Keratinocyte (primary cell): ENCODE results near the gene OXCT1. TPM values are rescaled to one million over a fixed set of nuclear protein-coding genes. Genes with fewer than 3 reads are reported as not detected.

Experiments used
- DNase-seq: peaks from one replicate; pipeline ENCODE4 v3.0.0-alpha.2; 2011; ENCODE audit warnings: low read depth, missing footprints, low spot score
- FAIRE-seq: peaks from 2 replicates; lab custom pipeline; 2011; peaks lifted over from hg19 to GRCh38; lab: Jason Lieb, UNC
- H2AFZ ChIP-seq: 2 replicates; pipeline ENCODE4 v1.6.0; 2012; ENCODE audit warnings: low read length, control low read depth, inconsistent platforms; ENCODE audit not compliant: control insufficient read depth
- H3K27ac ChIP-seq: 2 replicates; pipeline ENCODE4 v1.5.1; 2011; ENCODE audit warnings: low read length; ENCODE audit not compliant: control insufficient read depth, insufficient read depth
- H3K27me3 ChIP-seq: 3 replicates; pipeline ENCODE4 v1.6.0; 2011; ENCODE audit warnings: low read length; ENCODE audit not compliant: control insufficient read depth, insufficient read depth; ENCODE audit errors: extremely low read depth
- H3K36me3 ChIP-seq, 2 experiments: 2 replicates in 1 of 2; 3 replicates in 1 of 2; pipeline ENCODE4 v1.5.1; 2011; ENCODE audit warnings: low read length in 2 of 2, mild to moderate bottlenecking in 1 of 2; ENCODE audit not compliant: control insufficient read depth in 2 of 2, insufficient read depth in 2 of 2; ENCODE audit errors: extremely low read depth in 1 of 2
- H3K4me1 ChIP-seq: 3 replicates; pipeline ENCODE4 v1.5.1; 2011; ENCODE audit warnings: low read length; ENCODE audit not compliant: control insufficient read depth, insufficient read depth; ENCODE audit errors: extremely low read depth
- H3K4me2 ChIP-seq: 3 replicates; pipeline ENCODE4 v1.6.0; 2011; ENCODE audit warnings: low read depth, low read length; ENCODE audit not compliant: control insufficient read depth, insufficient read depth; ENCODE audit errors: extremely low read depth
- H3K4me3 ChIP-seq, 3 experiments: fragments of 200-600 bp in 1 of 3; sonication (generic) in 1 of 3; 2 replicates in 2 of 3; 3 replicates in 1 of 3; pipeline ENCODE4 v1.5.1; 2011 to 2016; ENCODE audit warnings: low read length in 3 of 3, mild to moderate bottlenecking in 3 of 3, control low read depth in 2 of 3, inconsistent platforms in 1 of 3, low read depth in 1 of 3, mixed read lengths in 1 of 3, mixed run types in 1 of 3, moderate library complexity in 1 of 3; ENCODE audit not compliant: control insufficient read depth in 2 of 3, insufficient read depth in 2 of 3; ENCODE audit errors: extremely low read depth in 1 of 3
- H3K79me2 ChIP-seq: 2 replicates; pipeline ENCODE4 v1.6.0; 2012; ENCODE audit warnings: low read length; ENCODE audit not compliant: control insufficient read depth, insufficient read depth
- H3K9ac ChIP-seq: 3 replicates; pipeline ENCODE4 v1.6.0; 2011; ENCODE audit warnings: low read length; ENCODE audit not compliant: control insufficient read depth, insufficient read depth; ENCODE audit errors: extremely low read depth
- H3K9me1 ChIP-seq: 3 replicates; pipeline ENCODE4 v1.6.0; 2011; ENCODE audit warnings: low read length; ENCODE audit not compliant: control insufficient read depth, insufficient read depth; ENCODE audit errors: extremely low read depth
- H3K9me3 ChIP-seq: 2 replicates; pipeline ENCODE4 v1.5.1; 2012; ENCODE audit warnings: low read depth, low read length; ENCODE audit not compliant: control insufficient read depth
- H4K20me1 ChIP-seq: 3 replicates; pipeline ENCODE4 v1.6.0; 2011; ENCODE audit warnings: low read length; ENCODE audit not compliant: control insufficient read depth, insufficient read depth; ENCODE audit errors: extremely low read depth
- CTCF ChIP-seq, 3 experiments: IDR thresholded peaks in 1 of 3; conservative IDR thresholded peaks in 1 of 3; optimal IDR thresholded peaks in 1 of 3; 2 replicates in 2 of 3; 3 replicates in 1 of 3; pipeline versions ENCODE3 to v1.5.1; 2011; ENCODE audit warnings: low read length in 3 of 3, mild to moderate bottlenecking in 3 of 3, moderate library complexity in 2 of 3, control low read depth in 1 of 3, inconsistent platforms in 1 of 3; ENCODE audit not compliant: insufficient read depth in 2 of 3; ENCODE audit errors: extremely low read depth in 1 of 3
- EZH2 ChIP-seq: IDR thresholded peaks from one replicate; pipeline ENCODE4 v1.6.1; 2012; ENCODE audit warnings: inconsistent platforms, mild to moderate bottlenecking, low read length, moderate library complexity
- dilution Hi-C: fragments of 300-500 bp; cut with MboI; formaldehyde crosslinking; loops from one replicate; pipeline ENCODE4 v1.7.0; 2020; ENCODE audit warnings: low sequenced_read_pairs; ENCODE audit not compliant: extremely low pct_ligation_motif_present
- polyA plus RNA-seq, 5 experiments: library from polyadenylated mRNA; depleted of rRNA in 3 of 5; stranded (reverse) in 3 of 5; stranded (forward) in 1 of 5; unstranded in 1 of 5; fragments of >200 nt; gene quantifications; 1 replicate in 1 of 5; 2 replicates in 3 of 5; 3 replicates in 1 of 5; pipeline versions ENCODE4 v1.2.1 to v1.2.3, GENCODE V29; 2011 to 2012; ENCODE audit warnings: missing spikeins in 2 of 5, low read depth in 1 of 5, low replicate concordance in 1 of 5

Gene OXCT1
- polyA plus RNA-seq, 1 donor (not counting 4 experiments of a cell fraction or from before 2014, with no cell fraction given): 34.0 TPM

- Histone ChIP-seq H3K9me3 (no peaks in the 10 kb centered on the region), H3K79me2 (no peaks in the 10 kb centered on the region), H3K27me3 (no peaks in the 10 kb centered on the region), H3K4me2 (no peak overlapping the region), H3K9me1 (no peaks in the 10 kb centered on the region), H3K4me1 (no peaks in the 10 kb centered on the region), H3K4me3 (no peak overlapping the region), H3K9ac (no peak overlapping the region), H4K20me1 (no peaks in the 10 kb centered on the region), H3K27ac (no peak overlapping the region), H2AFZ (no peak overlapping the region), H3K36me3 (peaks cover 3 to 15% of the 10 kb centered on the region in 2 experiments)
- no peak for DNase-seq
- no peak for FAIRE-seq
- TF ChIP-seq CTCF (optimal IDR thresholded peaks at IDR 0.05 in 1 of 3, IDR thresholded peaks at IDR 0.05 in 1 of 3, conservative IDR thresholded peaks at IDR 0.05 in 1 of 3; ENCODE audit: extremely low read depth in 1 of 3, insufficient read depth in 2 of 3, low read length in 3 of 3) (no peak), EZH2 (no peak)
- dilution Hi-C loops: no loop called here
These were observed 25.7 kb downstream of the OXCT1 start for GRCh38 chr5:41844502-41844901.

DNA sequence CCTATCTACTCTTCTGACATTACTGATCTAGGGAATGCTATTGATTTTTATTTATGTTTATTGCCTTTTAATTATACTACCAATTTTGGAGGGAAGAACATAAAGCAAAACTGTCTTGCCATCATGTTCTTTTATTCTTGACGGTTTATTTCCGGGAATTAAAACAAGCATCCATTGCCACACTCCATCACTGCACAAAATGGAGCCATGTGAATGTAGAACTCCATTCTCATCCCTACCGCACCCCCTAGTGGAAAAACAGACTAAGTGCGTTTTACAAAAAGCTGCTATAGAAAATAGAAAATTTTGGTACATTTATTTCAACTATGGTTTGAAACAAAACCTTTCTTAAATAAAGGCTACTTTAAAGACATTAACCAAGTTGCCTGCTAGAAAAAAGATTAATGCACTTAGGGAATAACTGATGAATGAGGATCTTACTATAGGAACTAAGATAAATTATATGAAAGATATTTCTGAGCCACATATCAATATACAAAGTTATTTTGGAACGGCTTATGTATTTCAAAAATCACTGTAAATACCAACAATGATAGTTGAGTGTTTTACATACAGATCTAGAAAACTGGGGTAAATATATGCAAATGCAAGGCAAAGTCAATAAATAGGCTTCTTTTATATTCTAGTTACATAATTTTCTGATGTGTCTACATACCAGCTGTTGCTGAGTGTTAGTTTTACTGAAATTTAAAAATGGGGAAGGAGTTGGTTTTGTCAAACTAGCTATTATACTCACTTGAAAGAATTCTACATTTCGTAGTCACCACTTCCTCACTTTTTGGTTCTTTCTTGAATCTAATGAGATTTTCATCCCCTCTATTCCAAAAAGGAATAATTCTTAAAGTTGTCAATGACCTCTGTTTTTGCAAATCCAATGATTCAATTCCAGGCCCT is 26.5 kb downstream of the OXCT1 start:
- no peaks in the 10 kb centered on the region for H3K9me3 ChIP-seq
- no peak overlapping the region for H3K27ac ChIP-seq
- H3K27me3 ChIP-seq: no peaks in the 10 kb centered on the region
- no peak overlapping the region for H3K4me3 ChIP-seq
- DNase-seq: no peak
- FAIRE-seq: peak; percentile 51
- H3K79me2 ChIP-seq: no peaks in the 10 kb centered on the region
- no peaks in the 10 kb centered on the region for H4K20me1 ChIP-seq
- H3K9ac ChIP-seq: no peak overlapping the region
- no peak overlapping the region for H2AFZ ChIP-seq
- no peak overlapping the region for H3K4me2 ChIP-seq
- peaks cover 0 to 12% of the 10 kb centered on the region in 2 experiments for H3K36me3 ChIP-seq
- no peaks in the 10 kb centered on the region for H3K4me1 ChIP-seq
- dilution Hi-C loops: no loop called here
- no peaks in the 10 kb centered on the region for H3K9me1 ChIP-seq
- TF ChIP-seq CTCF (optimal IDR thresholded peaks at IDR 0.05 in 1 of 3, IDR thresholded peaks at IDR 0.05 in 1 of 3, conservative IDR thresholded peaks at IDR 0.05 in 1 of 3; ENCODE audit: extremely low read depth in 1 of 3, insufficient read depth in 2 of 3, low read length in 3 of 3) (peak; percentile 55 to 63 (median 61)), EZH2 (no peak)
